CD14-positive monocyte (primary cell): Measurements from ENCODE around the gene SV2B. TPM values are rescaled to one million over a fixed set of nuclear protein-coding genes. Genes with fewer than 3 reads are reported as not detected.

Experiments used
- DNase-seq, 3 donors: peaks; one replicate each; pipeline ENCODE4 v3.0.0-alpha.2; 2011 to 2022
- H2AFZ ChIP-seq: 2 replicates; pipeline ENCODE4 v1.6.0; 2012; ENCODE audit warnings: mild to moderate bottlenecking, low read depth, low read length, inconsistent platforms; ENCODE audit not compliant: insufficient read depth, poor library complexity, severe bottlenecking
- H3K27ac ChIP-seq, 2 donors: 1 replicate in 1 of 2; 2 replicates in 1 of 2; pipeline ENCODE4 v1.5.1; 2012 to 2013; ENCODE audit warnings: low read length in 2 of 2, control low read depth in 1 of 2, inconsistent platforms in 1 of 2, low read depth in 1 of 2, mild to moderate bottlenecking in 1 of 2
- H3K27me3 ChIP-seq, 2 donors: one replicate each; pipeline versions ENCODE4 v1.6.0 to v1.6.1; 2011 to 2013; ENCODE audit warnings: low read length in 2 of 2; ENCODE audit not compliant: control insufficient read depth in 2 of 2, insufficient read depth in 2 of 2
- H3K36me3 ChIP-seq, 2 donors: replicated peaks in 1 of 2; 1 replicate in 1 of 2; 2 replicates in 1 of 2; pipeline versions ENCODE4 v1.5.1 to v1.6.1; 2012 to 2013; ENCODE audit warnings: low read length in 2 of 2, control low read depth in 1 of 2, inconsistent platforms in 1 of 2, mild to moderate bottlenecking in 1 of 2; ENCODE audit not compliant: insufficient read depth in 2 of 2, control insufficient read depth in 1 of 2
- H3K4me1 ChIP-seq, 2 donors: 1 replicate in 1 of 2; 2 replicates in 1 of 2; pipeline versions ENCODE4 v1.5.1 to v1.6.1; 2012 to 2013; ENCODE audit warnings: low read length in 2 of 2, control low read depth in 1 of 2, inconsistent platforms in 1 of 2, mild to moderate bottlenecking in 1 of 2, moderate library complexity in 1 of 2; ENCODE audit not compliant: insufficient read depth in 2 of 2, control insufficient read depth in 1 of 2
- H3K4me2 ChIP-seq: replicated peaks from 2 replicates; pipeline ENCODE3; 2012; ENCODE audit warnings: low read length, moderate library complexity, mild to moderate bottlenecking; ENCODE audit not compliant: poor library complexity, severe bottlenecking; ENCODE audit errors: extremely low read depth
- H3K4me3 ChIP-seq, 3 experiments: fragments of 200-600 bp in 1 of 3; sonication (generic) in 1 of 3; replicated peaks in 1 of 3; 1 replicate in 2 of 3; 2 replicates in 1 of 3; pipeline ENCODE4 v1.5.1; 2011 to 2013; ENCODE audit warnings: low read length in 3 of 3, mild to moderate bottlenecking in 3 of 3, control low read depth in 2 of 3, low read depth in 2 of 3, inconsistent platforms in 1 of 3, moderate library complexity in 1 of 3
- H3K79me2 ChIP-seq: 2 replicates; pipeline ENCODE4 v1.6.0; 2012; ENCODE audit warnings: mild to moderate bottlenecking, control low read depth, inconsistent platforms, low read length, moderate library complexity; ENCODE audit not compliant: insufficient read depth
- H3K9ac ChIP-seq: 2 replicates; pipeline ENCODE4 v1.6.0; 2017; ENCODE audit warnings: low read length, mild to moderate bottlenecking; ENCODE audit not compliant: insufficient read depth, poor library complexity, severe bottlenecking
- H3K9me3 ChIP-seq, 2 donors: replicated peaks in 1 of 2; 1 replicate in 1 of 2; 2 replicates in 1 of 2; pipeline versions ENCODE4 v1.5.1 to v1.6.1; 2012 to 2013; ENCODE audit warnings: low read length in 2 of 2, control low read depth in 1 of 2; ENCODE audit not compliant: control insufficient read depth in 1 of 2, insufficient read depth in 1 of 2
- H4K20me1 ChIP-seq: 2 replicates; pipeline ENCODE4 v1.6.0; 2012; ENCODE audit warnings: mild to moderate bottlenecking, low read length, control low read depth, moderate library complexity; ENCODE audit not compliant: insufficient read depth
- H3K27ac Mint-ChIP-seq, 7 donors: one replicate each; pipeline ENCODE4 v1.8.0; 2020; ENCODE audit warnings: mild to moderate bottlenecking in 7 of 7, mixed read lengths in 7 of 7, moderate library complexity in 6 of 7, inconsistent platforms in 2 of 7
- H3K27me3 Mint-ChIP-seq, 3 donors: one replicate each; pipeline ENCODE4 v1.8.0; 2021 to 2022; ENCODE audit warnings: low read depth in 3 of 3, mild to moderate bottlenecking in 3 of 3, mixed read lengths in 3 of 3, moderate library complexity in 3 of 3, inconsistent platforms in 1 of 3
- H3K36me3 Mint-ChIP-seq, 2 donors: one replicate each; pipeline ENCODE4 v1.8.0; 2020; ENCODE audit warnings: mixed read lengths in 2 of 2, inconsistent platforms in 1 of 2, mild to moderate bottlenecking in 1 of 2
- H3K4me1 Mint-ChIP-seq: one replicate; pipeline ENCODE4 v1.8.0; 2020; ENCODE audit warnings: mild to moderate bottlenecking, mixed read lengths
- H3K4me3 Mint-ChIP-seq, 2 donors: one replicate each; pipeline ENCODE4 v1.8.0; 2020; ENCODE audit warnings: mild to moderate bottlenecking in 2 of 2, mixed read lengths in 2 of 2, moderate library complexity in 1 of 2
- H3K9me3 Mint-ChIP-seq, 7 donors: one replicate each; pipeline ENCODE4 v1.8.0; 2020 to 2022; ENCODE audit warnings: mixed read lengths in 7 of 7, mild to moderate bottlenecking in 6 of 7, moderate library complexity in 6 of 7, inconsistent platforms in 2 of 7
- CTCF ChIP-seq: fragments of 200-600 bp; IDR thresholded peaks from one replicate; pipeline ENCODE4 v1.8.0; 2022; ENCODE audit warnings: antibody characterized with exemption, mild to moderate bottlenecking
- WGBS: methylation state at CpG from one replicate; pipeline ENCODE4 v1.1.5; 2013; ENCODE audit warnings: missing lambda C conversion rate; ENCODE audit not compliant: insufficient coverage; 5-methylcytosine and 5-hydroxymethylcytosine counted together
- intact Hi-C, 2 donors: fragments of 100-400 bp; cut with micrococcal nuclease; formaldehyde crosslinking; loops; one replicate each; pipeline versions ENCODE4 v1.15.0 to v1.15.1; 2023
- polyA plus RNA-seq, 3 donors: library from polyadenylated mRNA; depleted of rRNA in 1 of 3; unstranded in 2 of 3; stranded (reverse) in 1 of 3; fragments of 300-500 nt in 2 of 3; fragments of >200 nt in 1 of 3; fragmentation: Illumina TruSeq in 2 of 3; gene quantifications; 1 replicate in 2 of 3; 2 replicates in 1 of 3; pipeline ENCODE4 v1.2.3, GENCODE V29; 2012 to 2021

Gene SV2B
- polyA plus RNA-seq, 3 donors: not detected

- H3K36me3 Mint-ChIP-seq: no peaks in the 10 kb centered on the region
- 83% methylated on average over 2 of the region's 5 CpGs for WGBS
- H3K4me3 Mint-ChIP-seq: no peak overlapping the region
Observed at GRCh38 chr15:91200101-91200754, 100.2 kb downstream of the SV2B start.

GRCh38 chr15:91202510-91203102, 102.5 kb downstream of the SV2B start:
- no peak overlapping the region for H3K4me3 ChIP-seq
- DNase-seq: no peak
- no peaks in the 10 kb centered on the region for H3K9me3 ChIP-seq
- no peak for TF ChIP-seq CTCF
- H3K9me3 Mint-ChIP-seq: peaks cover 0 to 3% (median 0%) of the 10 kb centered on the region in 7 donors
- no peaks in the 10 kb centered on the region for H3K4me1 Mint-ChIP-seq
- H3K4me1 ChIP-seq: no peaks in the 10 kb centered on the region
- no peaks in the 10 kb centered on the region for H3K36me3 ChIP-seq
- peaks cover 7 to 24% (median 12%) of the 10 kb centered on the region in 3 donors for H3K27me3 Mint-ChIP-seq
- no peak overlapping the region for H3K9ac ChIP-seq
- no peak overlapping the region for H3K4me3 Mint-ChIP-seq
- intact Hi-C loops: no loop called here
- no peaks in the 10 kb centered on the region for H4K20me1 ChIP-seq
- no peaks in the 10 kb centered on the region for H3K79me2 ChIP-seq
- no peak overlapping the region for H3K27ac ChIP-seq
- peak overlapping the region in 1 of 7 donors; percentile 52 for H3K27ac Mint-ChIP-seq
- no peaks in the 10 kb centered on the region for H3K27me3 ChIP-seq
- no peak overlapping the region for H2AFZ ChIP-seq
- H3K4me2 ChIP-seq: no peak overlapping the region
- no peaks in the 10 kb centered on the region for H3K36me3 Mint-ChIP-seq

More at GRCh38 chr15:91200101-91200754, 100.2 kb downstream of the SV2B start:
- Histone ChIP-seq H2AFZ (no peak overlapping the region), H3K36me3 (no peaks in the 10 kb centered on the region), H3K27ac (no peak overlapping the region), H4K20me1 (no peaks in the 10 kb centered on the region), H3K27me3 (no peaks in the 10 kb centered on the region), H3K79me2 (no peaks in the 10 kb centered on the region), H3K4me1 (no peaks in the 10 kb centered on the region), H3K9me3 (no peaks in the 10 kb centered on the region), H3K4me2 (no peak overlapping the region), H3K4me3 (no peak overlapping the region), H3K9ac (no peak overlapping the region)
- Mint-ChIP-seq H3K9me3 (peaks cover 0 to 3% (median 0%) of the 10 kb centered on the region in 7 donors), H3K4me1 (no peaks in the 10 kb centered on the region), H3K27me3 (peaks cover 2 to 19% (median 10%) of the 10 kb centered on the region in 3 donors), H3K27ac (no peak overlapping the region)
- DNase-seq: no peak
- no peak for TF ChIP-seq CTCF
- intact Hi-C loops: no loop called here
